Breast epithelium (tissue), 4 donors: ENCODE results near the gene FAM83F. TPM values are rescaled to one million over a fixed set of nuclear protein-coding genes. Genes with fewer than 3 reads are reported as not detected.

Experiments used
- DNase-seq, 2 donors: peaks; one replicate each; pipeline ENCODE4 v3.0.0-alpha.2; 2019; ENCODE audit warnings: low spot score in 2 of 2
- H3K27ac ChIP-seq, 2 donors: fragments of 200-600 bp; sonication (generic) in 1 of 2; one replicate each; pipeline ENCODE4 v1.5.1; 2016 to 2019; ENCODE audit warnings: mild to moderate bottlenecking in 1 of 2
- H3K27me3 ChIP-seq, 2 donors: fragments of 200-600 bp; sonication (generic) in 1 of 2; one replicate each; pipeline versions ENCODE4 v1.5.1 to v1.6.0; 2017 to 2019; ENCODE audit warnings: control low read depth in 1 of 2, mild to moderate bottlenecking in 1 of 2
- H3K36me3 ChIP-seq: fragments of 200-600 bp; one replicate; pipeline ENCODE4 v1.5.1; 2019
- H3K4me1 ChIP-seq, 2 donors: fragments of 200-600 bp; sonication (generic); one replicate each; pipeline ENCODE4 v1.5.1; 2016 to 2019; ENCODE audit warnings: control low read depth in 1 of 2
- H3K4me3 ChIP-seq, 3 donors: fragments of 200-600 bp; sonication (generic); 1 replicate in 2 of 3; 2 replicates in 1 of 3; pipeline ENCODE4 v1.5.1; 2016 to 2019; ENCODE audit warnings: mild to moderate bottlenecking in 3 of 3, moderate library complexity in 2 of 3
- H3K9me3 ChIP-seq, 2 donors: fragments of 200-600 bp; sonication (generic) in 1 of 2; one replicate each; pipeline ENCODE4 v1.5.1; 2016 to 2019; ENCODE audit warnings: control low read depth in 1 of 2
- POLR2A ChIP-seq: fragments of 450-650 bp; IDR thresholded peaks from one replicate; pipeline ENCODE4 v1.6.1; 2016; ENCODE audit warnings: antibody characterized with exemption, mild to moderate bottlenecking, moderate library complexity
- POLR2AphosphoS5 ChIP-seq, 3 donors: sonication (generic); formaldehyde crosslinking; IDR thresholded peaks; one replicate each; pipeline ENCODE4 v1.6.1; 2017; ENCODE audit warnings: antibody characterized with exemption in 3 of 3
- intact Hi-C: fragments of 100-400 bp; cut with DNase I; formaldehyde crosslinking; loops from one replicate; pipeline ENCODE4 v1.15.1; 2023; ENCODE audit warnings: low total_unique reads
- total RNA-seq, 3 donors: library from RNA; depleted of rRNA; stranded (reverse); fragments of >200 nt; gene quantifications; one replicate each; pipeline ENCODE4 v1.1.0, GENCODE V29; 2016
- TF ChIP-seq, protein P1 (sequence below), 3 donors: fragments of 450-650 bp; IDR thresholded peaks; one replicate each; pipeline ENCODE4 v1.5.1; 2016 to 2017; ENCODE audit warnings: antibody characterized with exemption in 3 of 3, mild to moderate bottlenecking in 3 of 3, moderate library complexity in 3 of 3

Gene FAM83F
- total RNA-seq, 3 donors from 2014 or later = 4.5 to 15.5 (median 7.5) TPM

GRCh38 chr22:40035351-40035750 is 40.6 kb downstream of the FAM83F start:
- H3K4me1 ChIP-seq = peaks cover 0 to 9% of the 10 kb centered on the region in 2 donors
- no peak for TF ChIP-seq POLR2A
- TF ChIP-seq, protein P1, sequence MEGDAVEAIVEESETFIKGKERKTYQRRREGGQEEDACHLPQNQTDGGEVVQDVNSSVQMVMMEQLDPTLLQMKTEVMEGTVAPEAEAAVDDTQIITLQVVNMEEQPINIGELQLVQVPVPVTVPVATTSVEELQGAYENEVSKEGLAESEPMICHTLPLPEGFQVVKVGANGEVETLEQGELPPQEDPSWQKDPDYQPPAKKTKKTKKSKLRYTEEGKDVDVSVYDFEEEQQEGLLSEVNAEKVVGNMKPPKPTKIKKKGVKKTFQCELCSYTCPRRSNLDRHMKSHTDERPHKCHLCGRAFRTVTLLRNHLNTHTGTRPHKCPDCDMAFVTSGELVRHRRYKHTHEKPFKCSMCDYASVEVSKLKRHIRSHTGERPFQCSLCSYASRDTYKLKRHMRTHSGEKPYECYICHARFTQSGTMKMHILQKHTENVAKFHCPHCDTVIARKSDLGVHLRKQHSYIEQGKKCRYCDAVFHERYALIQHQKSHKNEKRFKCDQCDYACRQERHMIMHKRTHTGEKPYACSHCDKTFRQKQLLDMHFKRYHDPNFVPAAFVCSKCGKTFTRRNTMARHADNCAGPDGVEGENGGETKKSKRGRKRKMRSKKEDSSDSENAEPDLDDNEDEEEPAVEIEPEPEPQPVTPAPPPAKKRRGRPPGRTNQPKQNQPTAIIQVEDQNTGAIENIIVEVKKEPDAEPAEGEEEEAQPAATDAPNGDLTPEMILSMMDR (IDR thresholded peaks at IDR 0.05) = no peak

DNA sequence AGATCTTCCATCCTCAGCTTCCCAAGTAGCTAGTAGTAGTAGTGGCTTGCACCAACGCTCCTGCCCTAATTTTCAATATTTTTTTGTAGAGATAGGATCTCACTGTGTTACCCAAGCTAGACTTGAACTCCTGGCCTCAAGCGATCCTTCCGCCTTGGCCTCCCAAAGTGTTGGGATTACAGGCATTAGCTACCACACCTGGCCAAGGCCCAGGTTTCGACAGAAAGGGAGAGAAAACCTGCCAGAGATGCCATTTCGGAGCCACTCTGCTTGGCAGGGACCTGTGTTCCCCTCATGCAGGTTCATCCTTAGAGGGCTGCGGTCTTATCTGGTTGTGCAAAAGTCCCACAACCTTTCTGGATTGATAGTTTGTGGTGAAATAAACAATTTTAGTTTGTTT is 41.4 kb downstream of the FAM83F start:
- intact Hi-C loops = no loop called here
- DNase-seq = peak in 1 of 2 donors; percentile 43
- H3K27me3 ChIP-seq = no peaks in the 10 kb centered on the region

More at GRCh38 chr22:40035351-40035750, 40.6 kb downstream of the FAM83F start:
- intact Hi-C loops = no loop called here
- H3K9me3 ChIP-seq = no peaks in the 10 kb centered on the region
- no peaks in the 10 kb centered on the region for H3K27me3 ChIP-seq
- no peak overlapping the region for H3K27ac ChIP-seq
- H3K4me3 ChIP-seq = no peak overlapping the region
- DNase-seq = peak in 1 of 2 donors; percentile 35
- H3K36me3 ChIP-seq = no peaks in the 10 kb centered on the region

GRCh38 chr22:40036591-40037225 is 42.0 kb downstream of the FAM83F start:
- H3K27me3 ChIP-seq = no peaks in the 10 kb centered on the region
- H3K9me3 ChIP-seq = no peaks in the 10 kb centered on the region
- DNase-seq = peak in 1 of 2 donors; percentile 54
- TF ChIP-seq, protein P1 (IDR thresholded peaks at IDR 0.05) = peak in 2 of 3 donors; percentile 45 to 66
- no peak for TF ChIP-seq POLR2AphosphoS5 (IDR thresholded peaks at IDR 0.05)
- H3K4me3 ChIP-seq = no peak overlapping the region
- intact Hi-C loops = no loop called here
- H3K27ac ChIP-seq = no peak overlapping the region
- no peaks in the 10 kb centered on the region for H3K36me3 ChIP-seq
- H3K4me1 ChIP-seq = peaks cover 3 to 19% of the 10 kb centered on the region in 2 donors

More for the DNA sequence above, 41.4 kb downstream of the FAM83F start:
- TF ChIP-seq POLR2AphosphoS5 (IDR thresholded peaks at IDR 0.05) = no peak
- TF ChIP-seq POLR2A = no peak
- TF ChIP-seq, protein P1 (IDR thresholded peaks at IDR 0.05) = no peak
- Histone ChIP-seq H3K4me3 (no peak overlapping the region), H3K9me3 (no peaks in the 10 kb centered on the region), H3K27ac (no peak overlapping the region), H3K4me1 (peaks cover 2 to 15% of the 10 kb centered on the region in 2 donors), H3K36me3 (no peaks in the 10 kb centered on the region)

DNA sequence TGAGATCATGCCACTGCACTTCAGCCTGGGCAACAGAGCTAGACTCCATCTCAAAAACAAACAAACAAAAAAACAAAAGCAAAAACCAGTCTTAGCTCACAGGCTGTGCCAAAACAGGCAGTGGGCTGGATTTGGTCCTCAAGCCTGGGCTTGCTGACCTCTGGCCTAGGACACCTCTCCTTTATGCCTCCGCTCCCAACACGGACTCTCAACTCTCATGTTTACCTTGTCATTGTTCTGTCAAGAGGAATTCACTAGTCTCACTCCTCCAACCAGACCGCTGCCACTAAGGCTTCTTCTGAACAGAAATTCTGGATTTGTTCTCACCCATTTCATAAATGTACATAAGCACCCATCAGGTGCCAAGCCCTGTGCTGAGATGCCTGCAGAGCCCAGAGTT is 42.6 kb downstream of the FAM83F start:
- H3K9me3 ChIP-seq = no peaks in the 10 kb centered on the region
- DNase-seq = peak in 1 of 2 donors; percentile 42
- H3K4me3 ChIP-seq = no peak overlapping the region
- no peak overlapping the region for H3K27ac ChIP-seq
- H3K4me1 ChIP-seq = peaks cover 3 to 25% of the 10 kb centered on the region in 2 donors
- no peaks in the 10 kb centered on the region for H3K36me3 ChIP-seq
- H3K27me3 ChIP-seq = no peaks in the 10 kb centered on the region
- TF ChIP-seq, protein P1 (IDR thresholded peaks at IDR 0.05) = no peak
- no peak for TF ChIP-seq POLR2AphosphoS5 (IDR thresholded peaks at IDR 0.05)
- TF ChIP-seq POLR2A = no peak
- intact Hi-C loops = no loop called here

DNA sequence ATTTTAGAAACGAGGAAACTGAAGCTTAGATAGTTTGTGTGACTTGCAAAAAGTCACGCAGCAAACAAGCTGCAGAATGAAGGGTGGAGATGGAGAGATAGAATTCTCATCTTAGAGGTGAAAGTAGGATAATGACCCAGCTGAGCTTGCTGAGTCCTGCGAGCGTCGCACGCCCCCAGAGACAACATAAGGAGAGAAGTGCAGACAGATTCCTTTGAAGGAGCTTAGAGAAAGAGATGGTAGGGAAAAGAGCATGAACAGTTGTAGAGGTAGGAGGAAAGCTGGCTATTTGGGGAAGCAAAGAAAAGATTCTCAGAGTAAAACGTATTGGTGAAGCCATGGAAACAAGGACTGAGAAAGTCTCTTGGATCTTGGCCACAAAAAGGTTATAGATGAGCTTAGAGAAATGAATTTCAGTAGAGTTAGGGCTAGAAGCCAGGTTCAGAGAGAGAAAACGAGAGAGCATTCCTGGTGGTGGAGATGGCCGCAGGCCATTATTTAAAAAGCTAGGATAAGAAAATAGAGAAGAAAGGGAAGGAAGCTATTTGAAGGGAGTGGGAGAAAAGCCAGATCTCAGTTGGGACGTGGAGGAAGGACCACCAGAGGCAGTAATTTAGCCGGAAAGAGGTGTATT is 44.8 kb downstream of the FAM83F start:
- TF ChIP-seq, protein P1 (IDR thresholded peaks at IDR 0.05) = no peak
- TF ChIP-seq POLR2A (no peak), POLR2AphosphoS5 (IDR thresholded peaks at IDR 0.05) (no peak)
- Histone ChIP-seq H3K27me3 (no peaks in the 10 kb centered on the region), H3K4me3 (no peak overlapping the region), H3K9me3 (no peaks in the 10 kb centered on the region), H3K36me3 (no peaks in the 10 kb centered on the region), H3K27ac (peak overlapping the region; percentile 62 to 93), H3K4me1 (peaks cover 3 to 27% of the 10 kb centered on the region in 2 donors)
- DNase-seq = no peak
- intact Hi-C loops = no loop called here
